Type B pancreatic cell (in vitro differentiated cells): ENCODE measurements around the gene PUSL1. TPM values are rescaled to one million over a fixed set of nuclear protein-coding genes. Genes with fewer than 3 reads are reported as not detected.

Source experiments
- DNase-seq: peaks from one replicate; pipeline ENCODE4 v3.0.0; 2021; ENCODE audit warnings: mixed read lengths; ENCODE audit not compliant: unreplicated experiment; ENCODE audit errors: extremely low spot score
- H3K27ac Mint-ChIP-seq: 2 replicates; pipeline ENCODE4 v1.8.0; 2021; ENCODE audit warnings: mild to moderate bottlenecking, mixed read lengths
- H3K27me3 Mint-ChIP-seq: 2 replicates; pipeline ENCODE4 v1.8.0; 2021; ENCODE audit warnings: mixed read lengths
- H3K36me3 Mint-ChIP-seq: 2 replicates; pipeline ENCODE4 v1.8.0; 2021; ENCODE audit warnings: mixed read lengths
- H3K4me1 Mint-ChIP-seq: one replicate; pipeline ENCODE4 v1.8.0; 2021; ENCODE audit warnings: mixed read lengths; ENCODE audit not compliant: unreplicated experiment
- H3K4me3 Mint-ChIP-seq: 2 replicates; pipeline ENCODE4 v1.8.0; 2021; ENCODE audit warnings: mild to moderate bottlenecking, mixed read lengths
- H3K9me3 Mint-ChIP-seq: 2 replicates; pipeline ENCODE4 v1.8.0; 2021; ENCODE audit warnings: mixed read lengths
- total RNA-seq: library from RNA; stranded (reverse); gene quantifications from 2 replicates; pipeline ENCODE4 v1.2.1, GENCODE V29; 2021; ENCODE audit warnings: low replicate concordance
- TF ChIP-seq, protein P1 (sequence below): fragments of 200-600 bp; sonication (generic); conservative IDR thresholded peaks from 2 replicates; pipeline ENCODE4 v1.5.0; 2021; ENCODE audit warnings: antibody characterized with exemption, mild to moderate bottlenecking

Gene PUSL1
- total RNA-seq, 1 donor from 2014 or later: 20.4 TPM

- TF ChIP-seq, protein P1, sequence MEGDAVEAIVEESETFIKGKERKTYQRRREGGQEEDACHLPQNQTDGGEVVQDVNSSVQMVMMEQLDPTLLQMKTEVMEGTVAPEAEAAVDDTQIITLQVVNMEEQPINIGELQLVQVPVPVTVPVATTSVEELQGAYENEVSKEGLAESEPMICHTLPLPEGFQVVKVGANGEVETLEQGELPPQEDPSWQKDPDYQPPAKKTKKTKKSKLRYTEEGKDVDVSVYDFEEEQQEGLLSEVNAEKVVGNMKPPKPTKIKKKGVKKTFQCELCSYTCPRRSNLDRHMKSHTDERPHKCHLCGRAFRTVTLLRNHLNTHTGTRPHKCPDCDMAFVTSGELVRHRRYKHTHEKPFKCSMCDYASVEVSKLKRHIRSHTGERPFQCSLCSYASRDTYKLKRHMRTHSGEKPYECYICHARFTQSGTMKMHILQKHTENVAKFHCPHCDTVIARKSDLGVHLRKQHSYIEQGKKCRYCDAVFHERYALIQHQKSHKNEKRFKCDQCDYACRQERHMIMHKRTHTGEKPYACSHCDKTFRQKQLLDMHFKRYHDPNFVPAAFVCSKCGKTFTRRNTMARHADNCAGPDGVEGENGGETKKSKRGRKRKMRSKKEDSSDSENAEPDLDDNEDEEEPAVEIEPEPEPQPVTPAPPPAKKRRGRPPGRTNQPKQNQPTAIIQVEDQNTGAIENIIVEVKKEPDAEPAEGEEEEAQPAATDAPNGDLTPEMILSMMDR: no peak
- no peak for DNase-seq
- no peak overlapping the region for H3K4me3 Mint-ChIP-seq
- H3K27ac Mint-ChIP-seq: no peak overlapping the region
- no peaks in the 10 kb centered on the region for H3K9me3 Mint-ChIP-seq
- H3K27me3 Mint-ChIP-seq: no peaks in the 10 kb centered on the region
- no peaks in the 10 kb centered on the region for H3K36me3 Mint-ChIP-seq
- H3K4me1 Mint-ChIP-seq: no peaks in the 10 kb centered on the region
Measured at GRCh38 chr1:1332774-1333480, 24.5 kb downstream of the PUSL1 start.

- Mint-ChIP-seq H3K27ac (no peak overlapping the region), H3K27me3 (no peaks in the 10 kb centered on the region), H3K4me3 (no peak overlapping the region), H3K36me3 (no peaks in the 10 kb centered on the region), H3K9me3 (no peaks in the 10 kb centered on the region), H3K4me1 (no peaks in the 10 kb centered on the region)
- DNase-seq: no peak
- TF ChIP-seq, protein P1: no peak
Measured at GRCh38 chr1:1333551-1334241, 25.3 kb downstream of the PUSL1 start.

DNA sequence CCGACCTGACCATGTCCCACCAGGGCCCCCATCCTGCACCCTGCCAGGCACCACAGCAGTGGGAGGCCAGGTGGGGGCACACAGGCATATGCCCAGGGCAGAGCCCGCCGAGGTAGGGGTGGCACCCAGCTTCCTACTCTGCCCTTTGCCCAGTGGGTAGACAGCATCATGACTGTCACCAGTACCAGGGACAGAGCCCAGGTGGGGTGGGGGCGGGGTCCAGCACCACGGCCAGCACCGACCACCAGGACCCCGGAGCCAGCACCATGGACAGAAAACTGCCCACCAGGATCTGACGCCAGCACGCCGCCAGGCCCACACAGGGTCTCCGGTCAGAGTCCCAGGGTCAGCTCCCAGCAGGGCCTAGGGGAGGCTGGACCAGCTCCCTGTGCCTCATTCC lies 26.4 kb downstream of the PUSL1 start:
- Mint-ChIP-seq H3K27me3 (no peaks in the 10 kb centered on the region), H3K9me3 (no peaks in the 10 kb centered on the region)
- TF ChIP-seq, protein P1: no peak

DNA sequence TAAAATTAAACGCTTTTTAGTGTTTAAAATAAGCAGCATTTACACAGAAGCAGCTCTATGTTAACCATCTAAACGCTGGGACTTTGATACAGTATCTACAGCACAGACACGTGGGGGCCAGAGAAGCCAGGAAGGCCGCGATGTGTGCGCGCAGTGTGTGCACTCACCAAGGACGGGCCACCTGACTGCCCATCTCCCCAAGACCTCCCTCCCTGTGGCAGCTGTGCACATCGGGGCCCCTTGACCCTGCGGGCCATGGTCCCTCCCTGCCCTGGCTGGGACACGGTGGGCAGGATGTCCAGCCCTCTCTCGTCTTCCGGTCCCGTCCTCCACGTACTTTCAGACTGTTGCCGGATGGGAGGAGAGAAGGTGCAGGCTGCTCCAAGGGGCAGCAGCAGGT lies 26.9 kb downstream of the PUSL1 start:
- TF ChIP-seq, protein P1: no peak
- no peak for DNase-seq
- Mint-ChIP-seq H3K9me3 (no peaks in the 10 kb centered on the region), H3K27ac (no peak overlapping the region), H3K27me3 (no peaks in the 10 kb centered on the region), H3K36me3 (no peaks in the 10 kb centered on the region), H3K4me3 (no peak overlapping the region), H3K4me1 (no peaks in the 10 kb centered on the region)

More for the DNA sequence above, 26.4 kb downstream of the PUSL1 start:
- H3K4me1 Mint-ChIP-seq: no peaks in the 10 kb centered on the region
- no peak overlapping the region for H3K4me3 Mint-ChIP-seq
- H3K27ac Mint-ChIP-seq: no peak overlapping the region
- DNase-seq: no peak
- H3K36me3 Mint-ChIP-seq: no peaks in the 10 kb centered on the region

DNA sequence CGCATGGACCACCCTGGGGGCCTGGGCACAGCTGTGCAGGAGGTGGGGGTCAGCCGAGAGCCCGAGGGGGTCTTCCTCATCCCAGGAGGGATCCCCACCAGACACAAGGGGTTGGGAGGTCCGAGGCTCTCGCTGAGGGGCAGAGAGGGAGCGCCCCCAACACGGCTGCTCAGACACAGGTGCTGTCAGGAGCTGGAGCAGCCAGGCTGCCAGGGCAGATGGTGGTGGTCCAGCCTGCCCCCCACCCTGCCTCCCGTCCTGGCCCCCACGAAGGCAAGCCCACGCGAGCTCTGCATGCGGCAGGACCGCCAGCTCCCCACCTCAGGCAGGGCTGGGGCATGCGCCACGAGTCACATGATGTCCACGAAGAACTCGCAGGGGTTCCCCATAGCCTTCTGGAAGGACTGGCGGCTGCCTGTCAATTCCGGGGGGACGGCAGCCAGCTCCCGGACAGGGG lies 27.4 kb downstream of the PUSL1 start:
- TF ChIP-seq, protein P1: no peak
- Mint-ChIP-seq H3K36me3 (peaks cover 4% of the 10 kb centered on the region), H3K27ac (no peak overlapping the region), H3K27me3 (no peaks in the 10 kb centered on the region), H3K4me1 (no peaks in the 10 kb centered on the region), H3K9me3 (no peaks in the 10 kb centered on the region), H3K4me3 (no peak overlapping the region)
- no peak for DNase-seq
